OCI-LY7 (cell line): ENCODE data around the gene FAM193A.

Experiments
- EZH2phosphoT487 ChIP-seq: fragments of 200-600 bp; sonication (generic); IDR thresholded peaks from 2 replicates; pipeline ENCODE4 v1.6.1; 2018; ENCODE audit warnings: low read depth, borderline replicate concordance, mild to moderate bottlenecking, mixed run types, antibody characterized with exemption, low read length, moderate library complexity, mixed read lengths
- TF ChIP-seq, protein P1 (sequence below): fragments of 200-600 bp; sonication (generic); conservative IDR thresholded peaks from 2 replicates; pipeline ENCODE4 v1.5.1; 2014; ENCODE audit warnings: mild to moderate bottlenecking, antibody characterized with exemption, low read length, moderate library complexity, mixed read lengths

- TF ChIP-seq, protein P1, sequence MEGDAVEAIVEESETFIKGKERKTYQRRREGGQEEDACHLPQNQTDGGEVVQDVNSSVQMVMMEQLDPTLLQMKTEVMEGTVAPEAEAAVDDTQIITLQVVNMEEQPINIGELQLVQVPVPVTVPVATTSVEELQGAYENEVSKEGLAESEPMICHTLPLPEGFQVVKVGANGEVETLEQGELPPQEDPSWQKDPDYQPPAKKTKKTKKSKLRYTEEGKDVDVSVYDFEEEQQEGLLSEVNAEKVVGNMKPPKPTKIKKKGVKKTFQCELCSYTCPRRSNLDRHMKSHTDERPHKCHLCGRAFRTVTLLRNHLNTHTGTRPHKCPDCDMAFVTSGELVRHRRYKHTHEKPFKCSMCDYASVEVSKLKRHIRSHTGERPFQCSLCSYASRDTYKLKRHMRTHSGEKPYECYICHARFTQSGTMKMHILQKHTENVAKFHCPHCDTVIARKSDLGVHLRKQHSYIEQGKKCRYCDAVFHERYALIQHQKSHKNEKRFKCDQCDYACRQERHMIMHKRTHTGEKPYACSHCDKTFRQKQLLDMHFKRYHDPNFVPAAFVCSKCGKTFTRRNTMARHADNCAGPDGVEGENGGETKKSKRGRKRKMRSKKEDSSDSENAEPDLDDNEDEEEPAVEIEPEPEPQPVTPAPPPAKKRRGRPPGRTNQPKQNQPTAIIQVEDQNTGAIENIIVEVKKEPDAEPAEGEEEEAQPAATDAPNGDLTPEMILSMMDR, result no peak
- no peak for TF ChIP-seq EZH2phosphoT487
Measured at GRCh38 chr4:2728806-2729532, 192.5 kb downstream of the FAM193A start.
